HepG2 (cell line): ENCODE data around the gene NT5C1A. TPM values are rescaled to one million over a fixed set of nuclear protein-coding genes. Genes with fewer than 3 reads are reported as not detected.

Experiments
- ATAC-seq: fragments of 200-7000 bp; cut with Tn5 transposase; 3 replicates; pipeline ENCODE4 v1.9.1; 2020; ENCODE audit warnings: mild to moderate bottlenecking, moderate library complexity
- BruUV-seq: library from RNA; stranded (reverse); fragments of 400-500 nt; replicated peaks from 2 replicates; lab custom pipeline; 2021; lab: Mats Ljungman, UMichigan
- CTCF ChIA-PET: fragments of 300-600 bp; formaldehyde crosslinking; extraction: SDS; loops from one replicate; lab custom pipeline; 2021; ENCODE audit warnings: low total read pairs, inconsistent platforms, low intra/inter-chr PET ratio; lab: Yijun Ruan, JAX
- POLR2A ChIA-PET: fragments of 350-600 bp; sonication (Branson Sonifier 250); formaldehyde crosslinking; loops from one replicate; lab custom pipeline; 2020; ENCODE audit warnings: antibody characterized with exemption, inconsistent platforms; lab: Yijun Ruan, JAX
- DNase-seq: peaks from one replicate; pipeline ENCODE4 v3.0.0-alpha.2; 2015; ENCODE audit warnings: low spot score
- FAIRE-seq: peaks from 3 replicates; lab custom pipeline; 2011; peaks lifted over from hg19 to GRCh38; lab: Jason Lieb, UNC
- H2AFZ ChIP-seq: one replicate; pipeline ENCODE4 v1.6.1; 2011; ENCODE audit warnings: low read length, inconsistent platforms
- H3K27ac ChIP-seq: fragments of 300-600 bp; 3 replicates; pipeline ENCODE4 v1.8.0; 2011; ENCODE audit warnings: mixed run types, mild to moderate bottlenecking, mixed read lengths, low read length, inconsistent platforms; ENCODE audit not compliant: insufficient read depth; ENCODE audit errors: extremely low read length
- H3K27me3 ChIP-seq, 2 experiments: fragments of 200-600 bp in 1 of 2; 2 replicates in 1 of 2; 3 replicates in 1 of 2; pipeline versions ENCODE4 v1.6.0 to v1.8.0; 2011; ENCODE audit warnings: low read length in 2 of 2, mild to moderate bottlenecking in 2 of 2, moderate library complexity in 2 of 2, inconsistent platforms in 1 of 2; ENCODE audit not compliant: insufficient read depth in 2 of 2, control insufficient read depth in 1 of 2
- H3K36me3 ChIP-seq, 2 experiments: fragments of 200-600 bp in 1 of 2; replicated peaks in 1 of 2; 2 replicates in 1 of 2; 3 replicates in 1 of 2; pipeline versions ENCODE4 v1.5.1 to v1.8.0; 2011; ENCODE audit warnings: low read length in 2 of 2, inconsistent platforms in 1 of 2; ENCODE audit not compliant: insufficient read depth in 2 of 2, control insufficient read depth in 1 of 2
- H3K4me1 ChIP-seq: 2 replicates; pipeline ENCODE4 v1.5.1; 2012; ENCODE audit warnings: low read length, inconsistent platforms; ENCODE audit not compliant: insufficient read depth
- H3K4me2 ChIP-seq: 2 replicates; pipeline ENCODE4 v1.6.0; 2011; ENCODE audit warnings: low read depth, low read length, inconsistent platforms
- H3K4me3 ChIP-seq, 3 experiments: fragments of 200-600 bp in 1 of 3; sonication (generic), shearing (Covaris generic) in 1 of 3; replicated peaks in 1 of 3; 2 replicates each; pipeline ENCODE4 v1.5.1; 2011 to 2016; ENCODE audit warnings: low read length in 3 of 3, inconsistent platforms in 2 of 3, low read depth in 2 of 3, mild to moderate bottlenecking in 2 of 3, control low read depth in 1 of 3, mixed read lengths in 1 of 3; ENCODE audit not compliant: insufficient read depth in 1 of 3
- H3K79me2 ChIP-seq: one replicate; pipeline ENCODE4 v1.6.1; 2011; ENCODE audit warnings: low read length, inconsistent platforms; ENCODE audit not compliant: insufficient read depth
- H3K9ac ChIP-seq: 2 replicates; pipeline ENCODE4 v1.6.0; 2011; ENCODE audit warnings: mild to moderate bottlenecking, low read depth, low read length, inconsistent platforms; ENCODE audit not compliant: insufficient read depth
- H3K9me3 ChIP-seq: 2 replicates; pipeline ENCODE4 v1.5.1; 2012; ENCODE audit warnings: mild to moderate bottlenecking, low read length
- H4K20me1 ChIP-seq: 2 replicates; pipeline ENCODE4 v1.6.0; 2011; ENCODE audit warnings: inconsistent platforms, mild to moderate bottlenecking, low read length, moderate library complexity; ENCODE audit not compliant: insufficient read depth
- CCAR2 ChIP-seq: fragments of 200-400 bp; formaldehyde crosslinking; optimal IDR thresholded peaks from 2 replicates; pipeline ENCODE3; 2018; ENCODE audit warnings: low read depth, mild to moderate bottlenecking, low read length, moderate library complexity
- CHCHD3 ChIP-seq: sonication (generic); formaldehyde crosslinking; IDR thresholded peaks from 2 replicates; pipeline ENCODE4 v1.8.0; 2022; ENCODE audit warnings: mild to moderate bottlenecking, missing genetic modification reagents, moderate library complexity
- CTCF ChIP-seq: sonication (generic); formaldehyde crosslinking; IDR thresholded peaks from 2 replicates; pipeline ENCODE4 v1.5.0; 2020; ENCODE audit warnings: mild to moderate bottlenecking, missing genetic modification reagents, moderate library complexity
- ETV6 ChIP-seq: sonication (generic); formaldehyde crosslinking; conservative IDR thresholded peaks from 2 replicates; pipeline ENCODE4 v1.4.0; 2020; ENCODE audit warnings: missing genetic modification reagents
- HIC2 ChIP-seq: sonication (generic); formaldehyde crosslinking; IDR thresholded peaks from 2 replicates; pipeline ENCODE4 v1.9.0; 2022; ENCODE audit warnings: low read depth, missing genetic modification reagents
- KAT8 ChIP-seq: IDR thresholded peaks from 2 replicates; pipeline ENCODE4 v1.6.1; 2016; ENCODE audit warnings: missing genetic modification reagents, missing compliant biosample characterization
- KLF13 ChIP-seq: sonication (generic); formaldehyde crosslinking; IDR thresholded peaks from 2 replicates; pipeline ENCODE4 v1.4.0; 2020; ENCODE audit warnings: mild to moderate bottlenecking, missing genetic modification reagents
- MAFF ChIP-seq: IDR thresholded peaks from 2 replicates; pipeline ENCODE4 v1.6.1; 2011; ENCODE audit warnings: low read depth, low read length, improper control_type of control experiment
- MYC ChIP-seq: sonication (generic); formaldehyde crosslinking; IDR thresholded peaks from 2 replicates; pipeline ENCODE4 v1.9.0; 2021; ENCODE audit warnings: missing genetic modification reagents, borderline replicate concordance
- RBM39 ChIP-seq: fragments of 200-400 bp; formaldehyde crosslinking; IDR thresholded peaks from one replicate; pipeline ENCODE4 v1.6.1; 2018; ENCODE audit warnings: antibody characterized with exemption, mild to moderate bottlenecking, low read depth, low read length; ENCODE audit not compliant: poor library complexity, severe bottlenecking
- XBP1 ChIP-seq: sonication (generic); formaldehyde crosslinking; IDR thresholded peaks from 2 replicates; pipeline ENCODE4 v1.5.0; 2020; ENCODE audit warnings: missing genetic modification reagents
- ZBTB14 ChIP-seq: sonication (generic); formaldehyde crosslinking; IDR thresholded peaks from 2 replicates; pipeline ENCODE4 v1.4.0; 2020; ENCODE audit warnings: missing genetic modification reagents
- ZFP90 ChIP-seq: sonication (generic); formaldehyde crosslinking; IDR thresholded peaks from 2 replicates; pipeline ENCODE4 v1.8.0; 2022; ENCODE audit warnings: missing genetic modification reagents, mild to moderate bottlenecking, inconsistent platforms, borderline replicate concordance
- ZNF101 ChIP-seq: sonication (generic); formaldehyde crosslinking; IDR thresholded peaks from 2 replicates; pipeline ENCODE4 v1.4.0; 2020; ENCODE audit warnings: mild to moderate bottlenecking, low read depth, missing genetic modification reagents, borderline replicate concordance
- ZNF143 ChIP-seq: sonication (generic); formaldehyde crosslinking; IDR thresholded peaks from 2 replicates; pipeline ENCODE4 v1.4.0; 2020; ENCODE audit warnings: missing genetic modification reagents
- ZNF24 ChIP-seq: fragments of 450-650 bp; IDR thresholded peaks from 2 replicates; pipeline ENCODE4 v1.6.1; 2017; ENCODE audit warnings: antibody characterized with exemption, mild to moderate bottlenecking
- ZNF772 ChIP-seq: sonication (generic); formaldehyde crosslinking; IDR thresholded peaks from 2 replicates; pipeline ENCODE4 v1.5.0; 2020; ENCODE audit warnings: mild to moderate bottlenecking, missing genetic modification reagents
- WGBS: methylation state at CpG from one replicate; pipeline ENCODE4 v1.1.6; 2017; ENCODE audit warnings: low lambda C conversion rate; 5-methylcytosine and 5-hydroxymethylcytosine counted together
- in situ Hi-C: cut with HindIII; loops from 2 replicates; pipeline ENCODE4 v1.10.0; 2017; ENCODE audit warnings: low pct_unique_long_range_greater_than_20kb; ENCODE audit not compliant: extremely low pct_ligation_motif_present
- intact Hi-C: fragments of 100-400 bp; cut with micrococcal nuclease; formaldehyde crosslinking; loops from one replicate; pipeline ENCODE4 v1.10.0; 2022; ENCODE audit not compliant: unreplicated experiment
- polyA plus RNA-seq, 8 experiments: library from polyadenylated mRNA; depleted of rRNA in 3 of 8; stranded (reverse) in 7 of 8; unstranded in 1 of 8; fragments of >200 nt; fragmentation: Illumina TruSeq in 4 of 8; extraction: Trizol in 4 of 8; gene quantifications; 2 replicates each; pipeline versions ENCODE4 v1.2.1 to v1.2.3, GENCODE V29; 2011 to 2016; ENCODE audit warnings: low read depth in 4 of 8, missing spikeins in 1 of 8, mixed read lengths in 1 of 8; ENCODE audit not compliant: insufficient read depth in 1 of 8
- total RNA-seq, 5 experiments: library from RNA; depleted of rRNA; stranded (reverse); fragments of >200 nt; fragmentation: Illumina TruSeq; extraction: Trizol; gene quantifications; 2 replicates each; pipeline ENCODE4 v1.2.3, GENCODE V29; 2016; ENCODE audit warnings: low read depth in 1 of 5

The NT5C1A gene
- total and polyA plus RNA-seq, 2 of the 13 experiments (the other 11 are each of a cell fraction or from before 2014, with no cell fraction given): not detected

GRCh38 chr1:39626646-39627045 is 45.3 kb downstream of the NT5C1A start:
- TF ChIP-seq KAT8 (no peak), CHCHD3 (CRISPR knock-in tag) (no peak), XBP1 (no peak), MYC (CRISPR knock-in tag) (no peak), ZNF101 (CRISPR knock-in tag) (no peak), RBM39 (no peak), ZNF772 (CRISPR knock-in tag) (no peak), HIC2 (CRISPR knock-in tag) (no peak), MAFF (no peak), CTCF (CRISPR knock-in tag) (no peak), KLF13 (CRISPR knock-in tag) (no peak), ZBTB14 (CRISPR knock-in tag) (no peak), ZNF143 (CRISPR knock-in tag) (no peak), ETV6 (no peak), ZFP90 (CRISPR knock-in tag) (no peak), ZNF24 (no peak), CCAR2 (no peak)
- Histone ChIP-seq H3K9ac (no peak overlapping the region), H3K27ac (no peak overlapping the region), H3K36me3 (no peaks in the 10 kb centered on the region), H3K79me2 (no peaks in the 10 kb centered on the region), H4K20me1 (no peaks in the 10 kb centered on the region), H3K4me3 (no peak overlapping the region), H2AFZ (no peak overlapping the region), H3K4me2 (no peak overlapping the region), H3K27me3 (peaks cover 5 to 50% of the 10 kb centered on the region in 2 experiments; a peak in 4 of 5 replicates), H3K9me3 (no peaks in the 10 kb centered on the region), H3K4me1 (no peaks in the 10 kb centered on the region)
- WGBS: 47% methylated on average over 14 of the region's 16 CpGs
- in situ Hi-C loops (no loop called here), intact Hi-C loops (no loop called here)
- DNase-seq: no peak
- no peak for ATAC-seq
- CTCF ChIA-PET: no interaction called here
- FAIRE-seq: no peak
- no TSS peak for BruUV-seq
- POLR2A ChIA-PET: no interaction called here
